Measurements from ENCODE around the gene MACROD1.

DNA sequence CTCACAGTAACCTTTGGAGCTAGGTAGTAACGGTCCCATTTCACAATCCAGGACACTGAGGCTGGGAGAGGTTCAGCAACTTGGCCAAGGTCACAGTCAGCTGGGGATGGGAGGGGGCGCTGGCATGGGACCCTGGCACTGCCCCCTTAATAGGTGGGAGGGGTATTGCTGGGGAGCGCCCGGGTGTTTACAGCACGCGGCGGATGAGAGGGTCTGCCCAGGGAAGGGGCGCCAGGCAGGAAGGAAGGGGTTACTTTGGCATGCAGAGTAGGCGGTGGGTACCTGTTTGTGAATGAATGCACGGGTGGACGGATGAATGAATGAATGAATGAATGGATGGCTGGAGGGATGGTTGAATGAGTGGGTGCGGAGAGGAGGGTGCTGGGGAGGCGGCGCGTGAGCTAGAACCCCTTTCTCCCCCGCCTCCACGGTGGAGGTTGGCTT lies 130.8 kb downstream of the MACROD1 start:
- TF ChIP-seq, protein P1, sequence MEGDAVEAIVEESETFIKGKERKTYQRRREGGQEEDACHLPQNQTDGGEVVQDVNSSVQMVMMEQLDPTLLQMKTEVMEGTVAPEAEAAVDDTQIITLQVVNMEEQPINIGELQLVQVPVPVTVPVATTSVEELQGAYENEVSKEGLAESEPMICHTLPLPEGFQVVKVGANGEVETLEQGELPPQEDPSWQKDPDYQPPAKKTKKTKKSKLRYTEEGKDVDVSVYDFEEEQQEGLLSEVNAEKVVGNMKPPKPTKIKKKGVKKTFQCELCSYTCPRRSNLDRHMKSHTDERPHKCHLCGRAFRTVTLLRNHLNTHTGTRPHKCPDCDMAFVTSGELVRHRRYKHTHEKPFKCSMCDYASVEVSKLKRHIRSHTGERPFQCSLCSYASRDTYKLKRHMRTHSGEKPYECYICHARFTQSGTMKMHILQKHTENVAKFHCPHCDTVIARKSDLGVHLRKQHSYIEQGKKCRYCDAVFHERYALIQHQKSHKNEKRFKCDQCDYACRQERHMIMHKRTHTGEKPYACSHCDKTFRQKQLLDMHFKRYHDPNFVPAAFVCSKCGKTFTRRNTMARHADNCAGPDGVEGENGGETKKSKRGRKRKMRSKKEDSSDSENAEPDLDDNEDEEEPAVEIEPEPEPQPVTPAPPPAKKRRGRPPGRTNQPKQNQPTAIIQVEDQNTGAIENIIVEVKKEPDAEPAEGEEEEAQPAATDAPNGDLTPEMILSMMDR (IDR thresholded peaks at IDR 0.05): no peak
- no peak for TF ChIP-seq POLR2A (IDR thresholded peaks at IDR 0.05)

All from Peyer's patch (tissue), 4 donors.